Erythroblast (primary cell): Measurements from ENCODE around the gene DYRK2.

Experiments
- GATA1 ChIP-seq: IDR thresholded peaks from 2 replicates; pipeline ENCODE4 v1.6.1; 2011; ENCODE audit warnings: low read depth, mild to moderate bottlenecking, control low read depth, low read length, moderate library complexity
- POLR2A ChIP-seq: IDR thresholded peaks from 2 replicates; pipeline ENCODE4 v1.6.1; 2011; ENCODE audit warnings: mild to moderate bottlenecking, low read length

GRCh38 chr12:67697967-67698366 is 49.4 kb downstream of the DYRK2 start:
- TF ChIP-seq POLR2A: no peak
- TF ChIP-seq GATA1: no peak
